SK-N-SH (cell line): ENCODE results near the gene NOL8.

Experiments used
- CTCF ChIP-seq: fragments of 200-600 bp; sonication (generic); IDR thresholded peaks from 2 replicates; pipeline ENCODE4 v1.6.1; 2017; ENCODE audit warnings: antibody characterized with exemption, mild to moderate bottlenecking, moderate library complexity
- EP300 ChIP-seq, 2 experiments: IDR thresholded peaks; 2 replicates each; pipeline versions ENCODE4 v1.4.0 to v1.6.1; 2012; ENCODE audit warnings: borderline replicate concordance in 1 of 2, low read depth in 1 of 2, low read length in 1 of 2
- FOSL2 ChIP-seq: IDR thresholded peaks from 2 replicates; pipeline ENCODE4 v1.4.0; 2012; ENCODE audit warnings: low read depth, mild to moderate bottlenecking, moderate library complexity, borderline replicate concordance
- MAX ChIP-seq: IDR thresholded peaks from 2 replicates; pipeline ENCODE4 v1.4.0; 2012; ENCODE audit warnings: low read depth
- POLR2AphosphoS5 ChIP-seq: IDR thresholded peaks from 2 replicates; pipeline ENCODE4 v1.6.1; 2012; ENCODE audit warnings: low read depth, low read length
- REST ChIP-seq: IDR thresholded peaks from 2 replicates; pipeline ENCODE4 v1.6.1; 2012; ENCODE audit warnings: mild to moderate bottlenecking, low read depth, low read length, moderate library complexity
- YY1 ChIP-seq: IDR thresholded peaks from 2 replicates; pipeline ENCODE4 v1.4.0; 2012; ENCODE audit warnings: low read depth, mild to moderate bottlenecking

- no peak for TF ChIP-seq CTCF
- no peak for TF ChIP-seq REST
- no peak for TF ChIP-seq MAX
- TF ChIP-seq YY1, result no peak
- no peak for TF ChIP-seq EP300 (IDR thresholded peaks at IDR 0.05; ENCODE audit: borderline replicate concordance in 1 of 2, low read depth in 1 of 2, low read length in 1 of 2)
- TF ChIP-seq FOSL2, result no peak
- TF ChIP-seq POLR2AphosphoS5, result no peak
These were observed 54.6 kb downstream of the NOL8 start for GRCh38 chr9:92270511-92270910.
